SK-N-MC (cell line): ENCODE data around the gene ITGB7.

Experiments used
- DNase-seq: peaks from one replicate; pipeline ENCODE4 v3.0.0-alpha.2; 2011; ENCODE audit warnings: low read depth, low spot score
- H3K27ac ChIP-seq: fragments of 200-600 bp; sonication (generic); 2 replicates; pipeline ENCODE4 v1.5.1; 2016; ENCODE audit warnings: mixed run types
- H3K36me3 ChIP-seq: fragments of 200-600 bp; sonication (generic); 2 replicates; pipeline ENCODE4 v1.6.1; 2017; ENCODE audit warnings: antibody characterized with exemption, low read length, mixed read lengths; ENCODE audit not compliant: insufficient read depth
- H3K4me3 ChIP-seq: fragments of 200-600 bp; sonication (generic); 2 replicates; pipeline ENCODE4 v1.5.1; 2016
- H3K9ac ChIP-seq: fragments of 200-600 bp; sonication (generic); 2 replicates; pipeline ENCODE4 v1.8.0; 2017; ENCODE audit warnings: mixed run types, mixed read lengths; ENCODE audit not compliant: insufficient read length
- H3K9me3 ChIP-seq: fragments of 200-600 bp; sonication (generic); 2 replicates; pipeline ENCODE4 v1.6.1; 2017; ENCODE audit warnings: low read depth, mild to moderate bottlenecking, antibody characterized with exemption, low read length, moderate library complexity, mixed read lengths
- EZH2 ChIP-seq: fragments of 200-600 bp; sonication (generic); IDR thresholded peaks from one replicate; pipeline ENCODE4 v1.6.1; 2017; ENCODE audit warnings: antibody characterized with exemption
- FOXP2 ChIP-seq: optimal IDR thresholded peaks from 2 replicates; pipeline ENCODE3; 2011; ENCODE audit warnings: mild to moderate bottlenecking, moderate library complexity; ENCODE audit not compliant: insufficient read depth; ENCODE audit errors: extremely low read length, control extremely low read depth
- POLR2AphosphoS5 ChIP-seq: IDR thresholded peaks from 2 replicates; pipeline ENCODE4 v1.6.1; 2012; ENCODE audit warnings: mild to moderate bottlenecking, low read depth, low read length, borderline replicate concordance

The ITGB7 gene

GRCh38 chr12:53207042-53207441 is at the start of gene ITGB7:
ITGB7 (minus strand) TSS chr12:53207251; CDS start chr12:53200443, 6,808 bp downstream.
- no peak within 1 kb of the TSS for H3K27ac ChIP-seq

GRCh38 chr12:53255996-53256395 is 48.9 kb upstream of the ITGB7 start:
- no peak overlapping the region for H3K27ac ChIP-seq
- no peaks in the 10 kb centered on the region for H3K9me3 ChIP-seq
- TF ChIP-seq FOXP2 (no peak), POLR2AphosphoS5 (no peak), EZH2 (no peak)
- no peak overlapping the region for H3K9ac ChIP-seq
- no peak for DNase-seq
- H3K4me3 ChIP-seq: no peak overlapping the region
- H3K36me3 ChIP-seq: peaks cover 5% of the 10 kb centered on the region; the same call in 1 of the 2 replicates

More at GRCh38 chr12:53207042-53207441, at the start of gene ITGB7:
- no peak within 1 kb of the TSS for H3K4me3 ChIP-seq
- no peak for TF ChIP-seq EZH2
- no peak for TF ChIP-seq FOXP2
- no peak for TF ChIP-seq POLR2AphosphoS5
- H3K9ac ChIP-seq: no peak within 1 kb of the TSS
- H3K36me3 ChIP-seq: peaks cover 20% of the 10 kb centered on the region
- H3K9me3 ChIP-seq: no peaks in the 10 kb centered on the region
- no peak for DNase-seq

- DNase-seq: no peak
- TF ChIP-seq EZH2 (no peak), POLR2AphosphoS5 (no peak), FOXP2 (no peak)
- peaks cover 5% of the 10 kb centered on the region; the same call in 1 of the 2 replicates for H3K36me3 ChIP-seq
- H3K27ac ChIP-seq: no peak overlapping the region
- H3K4me3 ChIP-seq: no peak overlapping the region
- no peaks in the 10 kb centered on the region for H3K9me3 ChIP-seq
- no peak overlapping the region for H3K9ac ChIP-seq
These were observed 47.9 kb upstream of the ITGB7 start for GRCh38 chr12:53254816-53255545.

GRCh38 chr12:53253298-53253697 is 46.2 kb upstream of the ITGB7 start:
- TF ChIP-seq FOXP2: no peak
- no peak for TF ChIP-seq EZH2
- TF ChIP-seq POLR2AphosphoS5: no peak
- no peak overlapping the region for H3K27ac ChIP-seq

GRCh38 chr12:53252349-53252916 is 45.4 kb upstream of the ITGB7 start:
- Histone ChIP-seq H3K36me3 (peaks cover 5% of the 10 kb centered on the region; the same call in 1 of the 2 replicates), H3K4me3 (peak overlapping the region; percentile 97), H3K9ac (peak overlapping the region; percentile 87), H3K27ac (no peak overlapping the region), H3K9me3 (no peaks in the 10 kb centered on the region)
- TF ChIP-seq FOXP2 (no peak), POLR2AphosphoS5 (no peak), EZH2 (no peak)
- DNase-seq: no peak

More at GRCh38 chr12:53253298-53253697, 46.2 kb upstream of the ITGB7 start:
- Histone ChIP-seq H3K9me3 (no peaks in the 10 kb centered on the region), H3K4me3 (peak overlapping the region; percentile 97; the same call in 1 of the 2 replicates), H3K9ac (no peak overlapping the region), H3K36me3 (peaks cover 5% of the 10 kb centered on the region; the same call in 1 of the 2 replicates)
- DNase-seq: no peak

- Histone ChIP-seq H3K36me3 (peaks cover 5% of the 10 kb centered on the region; the same call in 1 of the 2 replicates), H3K9me3 (no peaks in the 10 kb centered on the region), H3K9ac (peak overlapping the region; percentile 87), H3K27ac (no peak overlapping the region), H3K4me3 (peak overlapping the region; percentile 97)
- no peak for DNase-seq
- TF ChIP-seq POLR2AphosphoS5: peak; percentile 75
- no peak for TF ChIP-seq EZH2
- peak; percentile 55 for TF ChIP-seq FOXP2
These were observed 44.7 kb upstream of the ITGB7 start for GRCh38 chr12:53251477-53252348.

GRCh38 chr12:53245286-53245685 is 38.2 kb upstream of the ITGB7 start:
- H3K4me3 ChIP-seq: no peak overlapping the region
- no peak for DNase-seq
- TF ChIP-seq EZH2 (no peak), FOXP2 (no peak), POLR2AphosphoS5 (no peak)
- no peaks in the 10 kb centered on the region for H3K9me3 ChIP-seq
- no peak overlapping the region for H3K9ac ChIP-seq
- H3K36me3 ChIP-seq: no peaks in the 10 kb centered on the region
- no peak overlapping the region for H3K27ac ChIP-seq

GRCh38 chr12:53244337-53244736 is 37.3 kb upstream of the ITGB7 start:
- H3K4me3 ChIP-seq: no peak overlapping the region

More at GRCh38 chr12:53244337-53244736, 37.3 kb upstream of the ITGB7 start:
- no peak for DNase-seq
- H3K27ac ChIP-seq: no peak overlapping the region
- no peak for TF ChIP-seq POLR2AphosphoS5
- TF ChIP-seq FOXP2: no peak
- TF ChIP-seq EZH2: no peak
- H3K36me3 ChIP-seq: no peaks in the 10 kb centered on the region
- no peak overlapping the region for H3K9ac ChIP-seq
- H3K9me3 ChIP-seq: no peaks in the 10 kb centered on the region
